Anterior cingulate cortex (tissue), 58 donors: ENCODE data around the gene TPSAB1.
"Not testable (repeated sequence)": the region's sequence is repeated elsewhere in the genome, so short reads cannot be mapped to it uniquely, and the experiment has no call there.

Experiments
- DNase-seq, 58 donors: peaks; one replicate each; lab custom pipeline; 2025; lab: John Stamatoyannopoulos, UW

Gene TPSAB1

GRCh38 chr16:1222553-1223354, 17.8 kb upstream of the TPSAB1 start:
- no peak for DNase-seq

- no peak for DNase-seq
These were observed 16.9 kb upstream of the TPSAB1 start for GRCh38 chr16:1223355-1224214.

GRCh38 chr16:1224558-1224957, 15.9 kb upstream of the TPSAB1 start:
- DNase-seq: no peak

- no peak for DNase-seq
These were observed 15.5 kb upstream of the TPSAB1 start, which contains the start of gene TPSG1 for GRCh38 chr16:1225051-1225451. TSS of gene TPSG1 (minus strand) at chr16:1225268. CDS start at chr16:1225252, 16 bp downstream.

- DNase-seq: not testable (repeated sequence)
These were observed 14.7 kb upstream of the TPSAB1 start for GRCh38 chr16:1225728-1226311.

GRCh38 chr16:1226692-1227091, 13.8 kb upstream of the TPSAB1 start:
- DNase-seq: not testable (repeated sequence)

- not testable (repeated sequence) for DNase-seq
These were observed 12.3 kb upstream of the TPSAB1 start for GRCh38 chr16:1228227-1228626.

- not testable (repeated sequence) for DNase-seq
These were observed 11.0 kb upstream of the TPSAB1 start for GRCh38 chr16:1229476-1229875.

GRCh38 chr16:1230084-1230470, 10.4 kb upstream of the TPSAB1 start, which contains the start of gene TPSB2:
TSS of gene TPSB2 (minus strand) at chr16:1230184. CDS start at chr16:1229951, 233 bp downstream.
- DNase-seq: not testable (repeated sequence)

GRCh38 chr16:1230471-1231212, 9.9 kb upstream of the TPSAB1 start:
- not testable (repeated sequence) for DNase-seq

GRCh38 chr16:1231301-1231700, 9.2 kb upstream of the TPSAB1 start:
- DNase-seq: not testable (repeated sequence)

- not testable (repeated sequence) for DNase-seq
These were observed 8.3 kb upstream of the TPSAB1 start for GRCh38 chr16:1232049-1232748.

GRCh38 chr16:1236659-1237058, 3.8 kb upstream of the TPSAB1 start:
- not testable (repeated sequence) for DNase-seq

GRCh38 chr16:1237990-1238389, 2.5 kb upstream of the TPSAB1 start:
- DNase-seq: no peak

- peak in 4 of 58 donors; percentile 2 to 33 (median 6) for DNase-seq
These were observed 1.6 kb upstream of the TPSAB1 start for GRCh38 chr16:1238909-1239308.

- DNase-seq: not testable (repeated sequence)
These were observed 930 bp upstream of the TPSAB1 start for GRCh38 chr16:1239575-1239974.

GRCh38 chr16:1241081-1241480, 576 bp downstream of the TPSAB1 start:
- DNase-seq: not testable (repeated sequence)

- not testable (repeated sequence) for DNase-seq
These were observed 2.9 kb downstream of the TPSAB1 start for GRCh38 chr16:1243363-1243762.
